Duodenal mucosa (tissue), 2 donors: ENCODE measurements around the gene GRPEL1.

Experiments
- H3K27ac ChIP-seq: one replicate; pipeline ENCODE4 v1.7.0; 2013; ENCODE audit warnings: low read depth, low read length
- H3K27me3 ChIP-seq, 2 donors: one replicate each; pipeline ENCODE4 v1.7.0; 2013; ENCODE audit warnings: low read length in 2 of 2, control low read depth in 1 of 2; ENCODE audit not compliant: insufficient read depth in 2 of 2, control insufficient read depth in 1 of 2
- H3K36me3 ChIP-seq, 2 donors: one replicate each; pipeline ENCODE4 v1.7.0; 2013; ENCODE audit warnings: low read length in 2 of 2, control low read depth in 1 of 2; ENCODE audit not compliant: insufficient read depth in 2 of 2, control insufficient read depth in 1 of 2
- H3K4me1 ChIP-seq, 2 donors: one replicate each; pipeline ENCODE4 v1.7.0; 2013; ENCODE audit warnings: low read length in 2 of 2, control low read depth in 1 of 2; ENCODE audit not compliant: insufficient read depth in 2 of 2, control insufficient read depth in 1 of 2
- H3K4me3 ChIP-seq, 2 donors: one replicate each; pipeline ENCODE4 v1.7.0; 2013; ENCODE audit warnings: low read length in 2 of 2, low read depth in 1 of 2
- H3K9ac ChIP-seq, 2 donors: one replicate each; pipeline ENCODE4 v1.7.0; 2013; ENCODE audit warnings: low read length in 2 of 2, low read depth in 1 of 2
- H3K9me3 ChIP-seq, 2 donors: one replicate each; pipeline ENCODE4 v1.7.0; 2013; ENCODE audit warnings: low read length in 2 of 2, control low read depth in 1 of 2; ENCODE audit not compliant: control insufficient read depth in 1 of 2

Gene GRPEL1

DNA sequence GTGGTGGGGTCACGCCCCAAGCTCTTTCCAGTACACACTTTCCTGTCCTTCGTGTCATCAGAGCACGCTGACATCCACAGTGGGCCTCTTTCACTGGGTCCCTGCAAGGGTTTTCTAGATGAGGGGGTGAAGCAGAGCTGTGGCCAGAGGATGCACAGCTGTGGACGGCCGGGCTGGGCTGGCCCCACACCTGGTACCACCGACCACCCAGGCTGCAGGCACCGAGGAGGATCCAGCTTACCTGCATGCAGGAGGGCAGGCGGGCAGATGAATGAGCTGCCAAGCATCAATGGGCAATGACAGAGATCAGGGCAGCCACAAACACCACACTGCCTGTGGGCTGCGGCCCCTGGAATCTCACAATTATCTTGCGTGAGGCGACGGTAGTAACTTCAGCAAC lies 9.5 kb upstream of the GRPEL1 start:
- Histone ChIP-seq H3K9ac (no peak overlapping the region), H3K4me3 (no peak overlapping the region), H3K27ac (no peak overlapping the region), H3K27me3 (no peaks in the 10 kb centered on the region), H3K4me1 (peaks cover 0 to 9% of the 10 kb centered on the region in 2 donors), H3K9me3 (no peaks in the 10 kb centered on the region), H3K36me3 (no peaks in the 10 kb centered on the region)

- Histone ChIP-seq H3K9me3 (no peaks in the 10 kb centered on the region), H3K4me1 (peaks cover 0 to 9% of the 10 kb centered on the region in 2 donors), H3K9ac (no peak overlapping the region), H3K36me3 (no peaks in the 10 kb centered on the region), H3K27me3 (no peaks in the 10 kb centered on the region), H3K27ac (no peak overlapping the region), H3K4me3 (no peak overlapping the region)
Observed at GRCh38 chr4:7076696-7077082, 8.8 kb upstream of the GRPEL1 start.

- Histone ChIP-seq H3K36me3 (no peaks in the 10 kb centered on the region), H3K4me1 (peaks cover 0 to 9% of the 10 kb centered on the region in 2 donors), H3K4me3 (no peak overlapping the region), H3K9ac (no peak overlapping the region), H3K27me3 (no peaks in the 10 kb centered on the region), H3K27ac (no peak overlapping the region), H3K9me3 (no peaks in the 10 kb centered on the region)
Observed at GRCh38 chr4:7075962-7076695, 8.3 kb upstream of the GRPEL1 start.

DNA sequence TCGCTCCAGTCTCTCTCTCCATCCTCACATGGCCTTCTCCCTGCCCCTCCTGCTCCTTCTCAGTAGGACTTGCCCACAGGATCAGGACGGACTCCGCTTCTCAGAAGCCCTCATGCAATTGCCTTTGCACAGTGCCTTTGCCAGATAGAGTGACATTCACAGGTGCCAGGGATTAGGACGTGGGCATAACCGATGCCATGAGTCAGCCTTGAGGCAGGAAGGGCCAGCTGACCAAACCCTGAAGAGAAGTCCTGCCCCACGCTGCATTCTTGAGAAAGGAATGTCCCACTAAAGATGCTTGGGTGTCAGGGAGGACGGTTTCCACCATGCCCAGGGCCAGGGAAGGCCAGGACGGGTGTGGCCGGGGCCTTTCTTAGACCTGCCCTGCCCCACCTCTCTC lies 6.6 kb upstream of the GRPEL1 start:
- H3K4me1 ChIP-seq: peaks cover 0 to 9% of the 10 kb centered on the region in 2 donors
- no peak overlapping the region for H3K9ac ChIP-seq
- H3K9me3 ChIP-seq: no peaks in the 10 kb centered on the region
- no peak overlapping the region for H3K4me3 ChIP-seq
- no peaks in the 10 kb centered on the region for H3K27me3 ChIP-seq
- H3K27ac ChIP-seq: no peak overlapping the region
- H3K36me3 ChIP-seq: no peaks in the 10 kb centered on the region

DNA sequence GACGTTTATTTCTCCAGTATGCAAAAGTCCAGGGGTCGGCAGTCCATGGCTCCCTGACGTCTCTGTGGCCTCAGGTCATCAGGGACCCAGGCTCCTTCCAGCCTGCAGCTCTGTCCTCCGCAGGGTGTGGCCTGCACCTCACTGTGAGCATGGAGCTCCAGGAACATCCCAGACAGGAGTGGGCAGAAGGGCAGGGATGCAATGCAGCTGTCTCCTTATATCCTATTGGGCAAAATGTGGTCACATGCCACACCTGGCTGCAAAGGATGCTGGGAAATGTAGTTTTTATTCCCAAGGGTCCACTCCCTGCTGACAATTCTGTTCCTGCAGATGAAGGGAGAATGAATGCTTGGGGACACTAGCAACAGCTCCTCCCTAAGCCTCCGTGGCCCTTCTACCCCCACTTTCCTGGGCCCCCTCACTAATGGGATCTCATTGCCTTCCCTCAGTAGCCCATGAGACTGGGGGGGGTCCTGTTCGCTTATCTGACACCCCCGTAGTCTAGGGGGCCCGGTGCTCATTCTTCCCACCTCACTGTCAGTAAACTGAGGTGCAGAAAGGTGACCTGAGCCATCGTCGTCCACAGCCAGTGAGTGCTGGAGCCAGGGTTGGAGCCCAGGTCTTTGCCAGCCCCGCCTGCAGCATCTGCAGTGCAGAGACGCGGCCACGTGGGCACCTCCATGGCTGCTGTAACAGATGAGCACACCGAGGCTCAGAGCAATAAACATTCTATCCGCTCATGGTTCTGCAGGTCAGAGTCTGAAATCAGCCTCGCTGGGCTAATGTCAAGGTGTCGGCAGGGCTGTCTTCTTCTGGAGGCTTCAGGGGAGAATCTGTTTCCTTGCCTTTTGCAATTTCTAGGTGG lies 5.9 kb upstream of the GRPEL1 start:
- H3K9me3 ChIP-seq: no peaks in the 10 kb centered on the region
- no peaks in the 10 kb centered on the region for H3K27me3 ChIP-seq
- no peaks in the 10 kb centered on the region for H3K36me3 ChIP-seq
- peaks cover 4 to 13% of the 10 kb centered on the region in 2 donors for H3K4me1 ChIP-seq
- H3K9ac ChIP-seq: no peak overlapping the region
- no peak overlapping the region for H3K4me3 ChIP-seq
- no peak overlapping the region for H3K27ac ChIP-seq

DNA sequence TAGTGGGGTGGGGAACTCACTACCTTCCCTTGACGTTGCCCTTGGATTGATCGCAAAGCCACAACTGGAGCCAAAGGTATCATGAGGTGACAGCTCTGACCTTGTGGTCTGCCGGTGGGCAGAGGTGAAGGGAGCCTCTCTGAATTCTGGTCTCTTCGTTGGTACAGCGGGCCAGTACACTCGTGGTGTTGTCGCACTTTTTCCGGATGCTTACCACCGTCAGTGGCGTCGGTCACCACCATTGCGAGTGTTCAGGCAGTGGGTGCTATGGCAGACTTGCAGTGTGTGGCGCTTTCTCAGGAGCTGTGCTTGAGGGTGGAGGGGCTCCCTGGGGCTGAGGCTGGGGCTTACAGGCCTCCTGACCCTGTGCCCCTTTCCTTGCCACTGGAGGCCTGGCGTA lies 5.2 kb upstream of the GRPEL1 start:
- Histone ChIP-seq H3K27ac (no peak overlapping the region), H3K27me3 (no peaks in the 10 kb centered on the region), H3K36me3 (no peaks in the 10 kb centered on the region)

DNA sequence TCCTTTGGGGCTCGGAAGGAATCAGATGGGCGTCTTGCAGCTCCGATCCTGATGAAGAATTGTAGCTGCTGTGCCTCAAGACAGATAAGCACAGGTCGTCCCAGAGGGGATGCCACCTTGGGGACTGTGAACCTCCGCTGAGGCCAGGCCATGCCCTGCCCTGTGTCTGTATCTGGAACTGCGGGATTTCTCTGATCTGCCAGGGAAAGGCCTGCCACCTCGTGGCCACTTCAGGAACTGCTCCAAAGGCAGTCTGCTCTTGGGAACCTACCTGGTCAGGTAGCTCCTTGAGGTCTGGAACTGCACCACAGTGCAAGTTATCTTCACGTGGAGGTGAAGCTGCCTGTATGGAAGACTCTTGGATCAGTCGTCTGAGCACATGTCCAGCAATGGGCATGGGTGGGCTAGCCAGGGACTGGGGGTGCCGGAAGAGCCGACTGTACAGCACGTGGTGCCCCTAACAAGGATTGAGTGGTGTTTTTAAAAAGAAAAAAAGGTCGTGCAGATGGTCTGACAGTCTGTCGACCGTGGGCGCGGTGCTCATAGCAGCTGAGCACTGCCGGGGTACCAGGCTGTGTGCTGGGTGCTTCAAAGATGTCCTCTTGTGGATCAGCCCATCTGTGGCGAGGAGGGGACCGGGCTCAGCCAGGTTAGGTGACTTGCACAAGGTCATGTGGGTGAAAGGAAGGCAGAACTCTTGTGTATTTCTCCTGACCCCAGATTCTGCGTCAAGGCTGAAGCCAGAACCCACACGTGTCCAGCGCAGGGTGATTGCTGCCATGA lies 3.1 kb upstream of the GRPEL1 start:
- H3K4me1 ChIP-seq: peaks cover 19 to 29% of the 10 kb centered on the region in 2 donors
- no peak overlapping the region for H3K4me3 ChIP-seq
- no peaks in the 10 kb centered on the region for H3K9me3 ChIP-seq
- no peak overlapping the region for H3K9ac ChIP-seq
- no peaks in the 10 kb centered on the region for H3K27me3 ChIP-seq
- H3K27ac ChIP-seq: no peak overlapping the region
- H3K36me3 ChIP-seq: no peaks in the 10 kb centered on the region

More for the DNA sequence above, 5.2 kb upstream of the GRPEL1 start:
- no peak overlapping the region for H3K9ac ChIP-seq
- no peak overlapping the region for H3K4me3 ChIP-seq
- peaks cover 6 to 14% of the 10 kb centered on the region in 2 donors for H3K4me1 ChIP-seq
- no peaks in the 10 kb centered on the region for H3K9me3 ChIP-seq

- Histone ChIP-seq H3K4me1 (peaks cover 19 to 22% of the 10 kb centered on the region in 2 donors), H3K36me3 (peaks cover 3 to 12% of the 10 kb centered on the region in 2 donors), H3K4me3 (peak overlapping the region; percentile 74 to 79), H3K9me3 (no peaks in the 10 kb centered on the region), H3K27ac (no peak overlapping the region), H3K27me3 (no peaks in the 10 kb centered on the region), H3K9ac (peak overlapping the region; percentile 59 to 61)
Observed at GRCh38 chr4:7068883-7069282, 1.0 kb upstream of the GRPEL1 start.

DNA sequence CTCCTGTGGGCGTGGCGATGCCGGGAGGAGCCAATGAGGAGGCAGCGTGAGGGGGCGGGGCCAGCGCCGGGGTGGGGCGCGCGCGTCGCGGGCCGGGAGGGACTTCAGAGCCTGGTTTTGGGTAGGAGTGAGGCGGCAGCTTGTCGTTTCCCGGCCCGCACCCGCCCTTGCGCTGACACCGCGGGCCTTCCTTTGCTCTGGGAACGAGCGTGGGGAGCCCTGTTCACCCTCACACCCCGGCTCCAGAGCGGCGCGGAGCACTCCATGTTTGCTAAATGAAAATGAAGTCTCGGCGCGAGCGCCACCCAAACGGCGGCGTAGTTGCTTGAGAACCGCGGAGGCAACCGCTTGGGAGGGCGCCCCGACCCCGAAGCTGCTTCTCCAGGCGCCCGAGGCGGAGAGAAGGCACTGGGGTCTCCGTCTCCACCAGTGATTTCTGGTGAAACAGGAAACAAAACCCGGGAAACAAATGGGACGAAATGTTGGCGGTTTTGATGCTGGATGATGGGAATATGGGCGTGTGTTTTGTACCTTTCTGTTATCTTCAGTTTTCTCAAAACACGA lies 497 bp upstream of the GRPEL1 start:
- Histone ChIP-seq H3K9me3 (no peaks in the 10 kb centered on the region), H3K4me3 (peak overlapping the region; percentile 74 to 79), H3K9ac (peak overlapping the region; percentile 59 to 61)

More for the DNA sequence above, 497 bp upstream of the GRPEL1 start:
- Histone ChIP-seq H3K27ac (peak overlapping the region; percentile 71), H3K27me3 (no peaks in the 10 kb centered on the region), H3K4me1 (peaks cover 19% of the 10 kb centered on the region in 2 donors), H3K36me3 (peaks cover 6 to 18% of the 10 kb centered on the region in 2 donors)
